Measurements from ENCODE around the gene EHF.

Gene EHF

GRCh38 chr11:34609187-34609751, 11.6 kb upstream of the EHF start:
- H3K27ac Mint-ChIP-seq: no peak overlapping the region
- no peaks in the 10 kb centered on the region for H3K36me3 Mint-ChIP-seq (ENCODE audit: low read depth)
- no peak for DNase-seq
- H3K27me3 Mint-ChIP-seq: peaks cover 44% of the 10 kb centered on the region
- peaks cover 21% of the 10 kb centered on the region for H3K4me1 Mint-ChIP-seq (ENCODE audit: low read depth)
- no peaks in the 10 kb centered on the region for H3K9me3 Mint-ChIP-seq
- H3K4me3 Mint-ChIP-seq: no peak overlapping the region

GRCh38 chr11:34609850-34610249, 11.0 kb upstream of the EHF start:
- no peaks in the 10 kb centered on the region for H3K9me3 Mint-ChIP-seq
- no peak overlapping the region for H3K27ac Mint-ChIP-seq
- H3K27me3 Mint-ChIP-seq: peaks cover 39% of the 10 kb centered on the region
- H3K36me3 Mint-ChIP-seq (ENCODE audit: low read depth): no peaks in the 10 kb centered on the region
- H3K4me1 Mint-ChIP-seq (ENCODE audit: low read depth): peaks cover 27% of the 10 kb centered on the region
- no peak for DNase-seq
- H3K4me3 Mint-ChIP-seq: no peak overlapping the region

- Mint-ChIP-seq H3K36me3 (ENCODE audit: low read depth) (no peaks in the 10 kb centered on the region), H3K27me3 (peaks cover 36% of the 10 kb centered on the region), H3K27ac (no peak overlapping the region), H3K9me3 (no peaks in the 10 kb centered on the region), H3K4me3 (no peak overlapping the region), H3K4me1 (ENCODE audit: low read depth) (peaks cover 28% of the 10 kb centered on the region)
- no peak for DNase-seq
Measured at GRCh38 chr11:34610324-34611041, 10.4 kb upstream of the EHF start.

- peaks cover 45% of the 10 kb centered on the region for H3K27me3 Mint-ChIP-seq
- no peak overlapping the region for H3K4me3 Mint-ChIP-seq
- DNase-seq: no peak
- peaks cover 28% of the 10 kb centered on the region for H3K4me1 Mint-ChIP-seq (ENCODE audit: low read depth)
- H3K9me3 Mint-ChIP-seq: no peaks in the 10 kb centered on the region
- H3K36me3 Mint-ChIP-seq (ENCODE audit: low read depth): no peaks in the 10 kb centered on the region
- peak overlapping the region; percentile 57 for H3K27ac Mint-ChIP-seq
Measured at GRCh38 chr11:34613015-34613414, 7.9 kb upstream of the EHF start.

GRCh38 chr11:34613552-34614056, 7.3 kb upstream of the EHF start:
- Mint-ChIP-seq H3K4me1 (ENCODE audit: low read depth) (peaks cover 28% of the 10 kb centered on the region), H3K4me3 (no peak overlapping the region), H3K27ac (peak overlapping the region; percentile 57), H3K9me3 (no peaks in the 10 kb centered on the region), H3K27me3 (peaks cover 39% of the 10 kb centered on the region), H3K36me3 (ENCODE audit: low read depth) (no peaks in the 10 kb centered on the region)
- DNase-seq: no peak

GRCh38 chr11:34614344-34615104, 6.4 kb upstream of the EHF start:
- Mint-ChIP-seq H3K27me3 (peaks cover 39% of the 10 kb centered on the region), H3K4me1 (ENCODE audit: low read depth) (peaks cover 28% of the 10 kb centered on the region), H3K27ac (peak overlapping the region; percentile 57), H3K4me3 (no peak overlapping the region), H3K36me3 (ENCODE audit: low read depth) (no peaks in the 10 kb centered on the region), H3K9me3 (no peaks in the 10 kb centered on the region)
- no peak for DNase-seq

- H3K27ac Mint-ChIP-seq: no peak overlapping the region
- H3K36me3 Mint-ChIP-seq (ENCODE audit: low read depth): no peaks in the 10 kb centered on the region
- no peak overlapping the region for H3K4me3 Mint-ChIP-seq
- H3K27me3 Mint-ChIP-seq: peaks cover 41% of the 10 kb centered on the region
- DNase-seq: no peak
- no peaks in the 10 kb centered on the region for H3K9me3 Mint-ChIP-seq
- peaks cover 28% of the 10 kb centered on the region for H3K4me1 Mint-ChIP-seq (ENCODE audit: low read depth)
Measured at GRCh38 chr11:34616086-34616485, 4.8 kb upstream of the EHF start.

GRCh38 chr11:34616830-34617504, 3.9 kb upstream of the EHF start:
- Mint-ChIP-seq H3K4me3 (no peak overlapping the region), H3K27ac (no peak overlapping the region), H3K4me1 (ENCODE audit: low read depth) (peaks cover 27% of the 10 kb centered on the region), H3K27me3 (peaks cover 38% of the 10 kb centered on the region), H3K36me3 (ENCODE audit: low read depth) (no peaks in the 10 kb centered on the region), H3K9me3 (no peaks in the 10 kb centered on the region)
- DNase-seq: no peak

- Mint-ChIP-seq H3K27me3 (peaks cover 44% of the 10 kb centered on the region), H3K4me3 (no peak overlapping the region), H3K27ac (no peak overlapping the region), H3K36me3 (ENCODE audit: low read depth) (no peaks in the 10 kb centered on the region), H3K9me3 (no peaks in the 10 kb centered on the region), H3K4me1 (ENCODE audit: low read depth) (peaks cover 15% of the 10 kb centered on the region)
- DNase-seq: no peak
Measured at GRCh38 chr11:34618406-34618805, 2.5 kb upstream of the EHF start.

- Mint-ChIP-seq H3K27me3 (peaks cover 50% of the 10 kb centered on the region), H3K36me3 (ENCODE audit: low read depth) (no peaks in the 10 kb centered on the region), H3K4me1 (ENCODE audit: low read depth) (peaks cover 11% of the 10 kb centered on the region), H3K9me3 (no peaks in the 10 kb centered on the region), H3K27ac (no peak overlapping the region), H3K4me3 (no peak overlapping the region)
- no peak for DNase-seq
Measured at GRCh38 chr11:34619062-34619516, 1.8 kb upstream of the EHF start.

GRCh38 chr11:34620202-34620601, 691 bp upstream of the EHF start:
- Mint-ChIP-seq H3K27me3 (peaks cover 56% of the 10 kb centered on the region), H3K36me3 (ENCODE audit: low read depth) (no peaks in the 10 kb centered on the region), H3K9me3 (no peaks in the 10 kb centered on the region), H3K4me3 (no peak overlapping the region), H3K27ac (no peak overlapping the region), H3K4me1 (ENCODE audit: low read depth) (peaks cover 3% of the 10 kb centered on the region)
- no peak for DNase-seq

- no peak for DNase-seq
- Mint-ChIP-seq H3K27ac (no peak overlapping the region), H3K9me3 (no peaks in the 10 kb centered on the region)
Measured at GRCh38 chr11:34621876-34622275, 983 bp downstream of the EHF start.

GRCh38 chr11:34623463-34623862, 2.6 kb downstream of the EHF start:
- Mint-ChIP-seq H3K4me1 (ENCODE audit: low read depth) (peaks cover 12% of the 10 kb centered on the region), H3K27ac (no peak overlapping the region), H3K9me3 (no peaks in the 10 kb centered on the region), H3K27me3 (peaks cover 66% of the 10 kb centered on the region), H3K36me3 (ENCODE audit: low read depth) (no peaks in the 10 kb centered on the region), H3K4me3 (no peak overlapping the region)
- DNase-seq: no peak

More at GRCh38 chr11:34621876-34622275, 983 bp downstream of the EHF start:
- Mint-ChIP-seq H3K4me1 (ENCODE audit: low read depth) (peaks cover 12% of the 10 kb centered on the region), H3K36me3 (ENCODE audit: low read depth) (no peaks in the 10 kb centered on the region), H3K4me3 (no peak overlapping the region), H3K27me3 (peaks cover 64% of the 10 kb centered on the region)

GRCh38 chr11:34624069-34624468, 3.2 kb downstream of the EHF start:
- H3K27me3 Mint-ChIP-seq: peaks cover 69% of the 10 kb centered on the region
- no peak overlapping the region for H3K27ac Mint-ChIP-seq
- H3K4me3 Mint-ChIP-seq: no peak overlapping the region
- no peaks in the 10 kb centered on the region for H3K36me3 Mint-ChIP-seq (ENCODE audit: low read depth)
- H3K9me3 Mint-ChIP-seq: no peaks in the 10 kb centered on the region
- peaks cover 12% of the 10 kb centered on the region for H3K4me1 Mint-ChIP-seq (ENCODE audit: low read depth)
- no peak for DNase-seq
